Retinal pigment epithelial cell (primary cell): ENCODE data around the gene IL5RA.

ENCODE experiments used
- DNase-seq: peaks from one replicate; pipeline ENCODE4 v3.0.0-alpha.2; 2010; ENCODE audit warnings: low read depth
- H3K4me3 ChIP-seq: 2 replicates; pipeline ENCODE4 v1.5.1; 2011; ENCODE audit warnings: mild to moderate bottlenecking, low read length, control low read depth, moderate library complexity
- TF ChIP-seq, protein P1 (sequence below): conservative IDR thresholded peaks from 2 replicates; pipeline ENCODE4 v1.5.1; 2011; ENCODE audit warnings: low read depth, low read length, control low read depth, inconsistent platforms

The IL5RA gene

DNA sequence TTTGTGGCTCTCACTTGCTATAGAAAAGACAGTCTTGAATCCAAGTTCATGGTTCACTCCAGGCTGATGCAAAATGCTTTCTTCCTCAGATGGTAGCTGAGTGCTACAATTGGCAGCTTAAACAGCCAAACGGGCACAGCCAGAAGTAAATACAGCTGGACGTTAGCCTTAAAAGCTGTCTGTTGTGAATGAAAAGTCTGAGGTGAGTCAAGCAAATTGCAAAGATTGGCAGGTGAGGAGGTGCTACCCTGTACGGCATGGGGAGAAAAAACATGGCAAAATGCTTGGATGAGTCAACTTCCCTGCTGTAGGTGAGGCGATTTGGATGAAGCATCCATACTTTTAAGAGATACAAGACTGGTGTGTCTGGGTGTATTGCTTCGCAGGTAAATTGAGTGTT lies 40.5 kb downstream of the IL5RA start:
- TF ChIP-seq, protein P1, sequence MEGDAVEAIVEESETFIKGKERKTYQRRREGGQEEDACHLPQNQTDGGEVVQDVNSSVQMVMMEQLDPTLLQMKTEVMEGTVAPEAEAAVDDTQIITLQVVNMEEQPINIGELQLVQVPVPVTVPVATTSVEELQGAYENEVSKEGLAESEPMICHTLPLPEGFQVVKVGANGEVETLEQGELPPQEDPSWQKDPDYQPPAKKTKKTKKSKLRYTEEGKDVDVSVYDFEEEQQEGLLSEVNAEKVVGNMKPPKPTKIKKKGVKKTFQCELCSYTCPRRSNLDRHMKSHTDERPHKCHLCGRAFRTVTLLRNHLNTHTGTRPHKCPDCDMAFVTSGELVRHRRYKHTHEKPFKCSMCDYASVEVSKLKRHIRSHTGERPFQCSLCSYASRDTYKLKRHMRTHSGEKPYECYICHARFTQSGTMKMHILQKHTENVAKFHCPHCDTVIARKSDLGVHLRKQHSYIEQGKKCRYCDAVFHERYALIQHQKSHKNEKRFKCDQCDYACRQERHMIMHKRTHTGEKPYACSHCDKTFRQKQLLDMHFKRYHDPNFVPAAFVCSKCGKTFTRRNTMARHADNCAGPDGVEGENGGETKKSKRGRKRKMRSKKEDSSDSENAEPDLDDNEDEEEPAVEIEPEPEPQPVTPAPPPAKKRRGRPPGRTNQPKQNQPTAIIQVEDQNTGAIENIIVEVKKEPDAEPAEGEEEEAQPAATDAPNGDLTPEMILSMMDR, result no peak
- no peak for DNase-seq
- no peak overlapping the region for H3K4me3 ChIP-seq

DNA sequence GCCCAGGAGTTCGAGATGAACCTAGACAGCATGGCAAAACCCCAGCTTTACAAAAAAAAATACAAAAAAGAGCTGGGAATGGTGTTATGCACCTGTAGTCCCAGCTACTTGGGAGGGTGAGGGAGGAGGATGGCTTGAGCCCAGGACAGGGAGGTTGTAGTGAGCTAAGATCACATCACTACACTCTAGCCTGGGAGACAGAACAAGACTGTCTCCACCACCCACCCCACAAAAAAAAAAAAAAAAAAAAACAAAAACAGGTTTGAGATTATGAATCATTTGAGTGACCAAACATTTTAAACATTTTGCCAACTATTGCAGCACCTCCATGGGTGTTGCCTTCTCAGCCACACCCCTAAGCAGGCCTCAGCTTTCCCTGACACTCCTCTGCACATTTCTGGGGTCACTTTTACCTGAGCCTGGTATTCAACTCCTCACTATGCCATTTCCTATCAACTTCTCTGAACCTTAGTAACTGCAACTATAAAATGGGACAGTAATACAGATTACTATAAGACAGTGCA lies 41.8 kb downstream of the IL5RA start:
- TF ChIP-seq, protein P1, result no peak
- no peak for DNase-seq
- no peak overlapping the region for H3K4me3 ChIP-seq

DNA sequence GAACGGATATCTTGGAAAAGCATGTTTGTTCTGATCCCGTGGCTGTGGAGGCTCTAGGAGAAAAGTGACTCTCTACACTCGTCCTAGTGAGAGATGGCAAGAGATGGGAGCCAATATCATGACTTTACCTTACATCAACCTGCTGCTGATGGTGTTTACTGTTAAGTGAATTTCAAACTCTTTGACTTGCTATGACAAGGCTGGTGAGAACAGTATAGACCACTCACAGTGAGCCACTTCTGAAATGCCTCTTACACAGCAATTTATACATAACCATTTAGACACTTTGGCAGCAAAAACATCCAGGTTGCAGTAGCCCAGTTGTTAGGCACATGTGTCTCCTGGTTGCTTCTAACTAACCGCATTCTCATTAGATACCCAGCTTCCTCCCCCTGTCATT lies 43.3 kb downstream of the IL5RA start:
- DNase-seq, result no peak
- TF ChIP-seq, protein P1, result no peak
- no peak overlapping the region for H3K4me3 ChIP-seq

DNA sequence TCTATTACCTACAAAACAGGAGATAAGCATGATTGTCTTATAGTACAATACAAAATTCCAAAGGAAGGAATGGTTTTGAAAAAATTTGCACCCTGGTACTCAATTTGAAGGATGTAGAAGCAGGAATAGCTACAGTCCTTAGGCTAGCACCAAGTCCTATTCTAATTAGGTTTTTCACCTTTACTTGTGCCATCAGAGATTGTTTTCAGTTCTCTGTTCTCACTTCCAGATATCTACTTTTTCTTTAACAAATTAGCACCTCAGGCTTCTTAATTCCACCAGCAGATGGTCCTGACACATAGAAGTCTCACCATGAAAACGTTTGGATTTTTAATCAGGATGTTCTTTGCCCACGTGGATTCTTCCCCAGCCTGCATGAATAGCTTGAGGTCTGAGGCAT lies 43.8 kb downstream of the IL5RA start:
- TF ChIP-seq, protein P1, result no peak

DNA sequence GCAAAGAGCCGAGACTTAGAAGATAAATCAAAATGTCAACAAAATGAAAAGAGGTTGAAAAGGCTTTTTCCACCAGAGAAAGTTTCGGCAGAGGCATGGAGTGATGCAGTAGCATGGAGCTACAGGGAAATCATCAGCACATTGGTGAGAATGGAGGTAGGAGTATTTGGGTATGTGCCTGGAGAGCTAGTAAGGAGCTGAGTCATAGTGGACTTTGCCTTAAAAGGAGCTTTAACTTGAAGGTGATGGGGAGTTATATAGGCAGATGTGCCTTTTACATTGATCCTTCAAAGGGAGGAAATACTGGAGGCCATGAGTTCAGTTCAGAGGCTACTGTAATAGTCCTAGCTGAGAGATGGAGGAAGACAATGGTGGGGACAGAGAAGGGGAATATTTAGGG lies 44.3 kb downstream of the IL5RA start:
- DNase-seq, result no peak
- TF ChIP-seq, protein P1, result no peak
- H3K4me3 ChIP-seq, result no peak overlapping the region

More for the DNA sequence above, 43.8 kb downstream of the IL5RA start:
- no peak overlapping the region for H3K4me3 ChIP-seq
- no peak for DNase-seq

DNA sequence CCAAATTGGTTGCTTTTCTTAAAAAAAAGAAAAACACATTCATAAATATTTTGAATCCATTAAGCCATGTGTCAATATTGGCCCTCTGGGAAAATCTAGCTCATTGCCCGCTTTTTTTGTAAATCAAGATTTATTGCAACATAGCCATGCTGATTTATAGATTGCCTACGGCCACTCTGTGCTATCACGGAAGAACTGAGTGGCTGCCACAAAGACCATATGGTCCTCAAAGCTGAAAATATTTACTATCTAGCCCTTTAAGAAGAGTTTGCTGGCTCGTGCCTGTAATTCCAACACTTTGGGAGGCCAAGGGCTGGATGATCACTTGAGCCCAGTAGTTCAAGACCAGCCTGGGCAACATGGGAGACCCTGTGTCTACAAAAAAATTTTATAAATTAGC lies 45.9 kb downstream of the IL5RA start:
- no peak overlapping the region for H3K4me3 ChIP-seq
- DNase-seq, result no peak
- TF ChIP-seq, protein P1, result no peak

DNA sequence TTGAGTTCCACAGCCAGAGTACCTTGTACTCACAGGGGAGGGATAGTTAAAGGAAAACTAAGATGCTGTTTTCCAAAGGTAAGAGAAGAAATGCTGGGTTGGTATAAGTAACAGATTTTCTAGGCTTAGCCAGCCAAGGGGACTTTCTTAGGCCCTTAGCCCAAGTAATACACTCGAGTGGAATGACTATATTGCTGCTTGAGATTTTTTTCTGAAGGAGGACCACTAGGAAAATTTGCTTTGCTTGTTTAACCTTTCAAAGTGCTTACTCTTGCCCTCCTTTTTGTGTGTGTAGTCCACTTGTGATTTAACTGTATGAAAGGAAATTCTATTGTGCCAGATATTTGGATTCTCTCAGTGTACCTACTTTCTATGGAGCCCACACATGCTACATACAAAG lies 50.5 kb downstream of the IL5RA start:
- no peak overlapping the region for H3K4me3 ChIP-seq
- no peak for DNase-seq
- TF ChIP-seq, protein P1, result no peak
